Measurements from ENCODE around the gene CAPRIN1. TPM values are rescaled to one million over a fixed set of nuclear protein-coding genes. Genes with fewer than 3 reads are reported as not detected.

CAPRIN1 gene
- total and polyA plus RNA-seq, 2 of the 8 experiments (the other 6 are each of a cell fraction or from before 2014, with no cell fraction given), result 221 to 317 TPM

GRCh38 chr11:34075178-34075820, 23.8 kb downstream of the CAPRIN1 start:
- H2BK20ac ChIP-seq (ENCODE audit: low read length), result no peak overlapping the region
- peaks cover 42 to 88% (median 76%) of the 10 kb centered on the region in 4 experiments for H3K36me3 ChIP-seq (ENCODE audit: control insufficient read depth in 2 of 4, insufficient read depth in 4 of 4, low read length in 3 of 4)
- H3K14ac ChIP-seq (ENCODE audit: insufficient read length), result no peak overlapping the region
- no peak overlapping the region for H2BK12ac ChIP-seq (ENCODE audit: low read depth, low read length)
- no peak overlapping the region for H4K5ac ChIP-seq (ENCODE audit: insufficient read length, low read depth, low read length)
- H3K9ac ChIP-seq (replicated peaks in 1 of 4; ENCODE audit: extremely low read depth in 1 of 4, low read depth in 3 of 4, low read length in 3 of 4), result no peak overlapping the region
- no peak overlapping the region for H3K27ac ChIP-seq (ENCODE audit: low read depth, low read length)
- no peaks in the 10 kb centered on the region for H3K23me2 ChIP-seq (ENCODE audit: low read depth, low read length)
- FAIRE-seq (no peak), DNase-seq (ENCODE audit: low read depth in 1 of 2, low spot score in 2 of 2) (no peak)
- H3K56ac ChIP-seq (replicated peaks; ENCODE audit: insufficient read length, low read depth, low read length), result no peak overlapping the region
- no peak overlapping the region for H3K18ac ChIP-seq (ENCODE audit: extremely low read depth, low read length)
- WGBS, 2 experiments (ENCODE audit: extremely low coverage in 1 of 2, insufficient coverage in 1 of 2, insufficient read length in 1 of 2, insufficient replicate concordance in 2 of 2, low coverage in 1 of 2, low lambda C conversion rate in 2 of 2, missing lambda C conversion rate in 1 of 2), result 84% methylated on average over 2 of the region's 2 CpGs; no CpG with 5 or more reads in 1 of the 2 experiments
- no peak overlapping the region for H2AK5ac ChIP-seq (ENCODE audit: low read depth, low read length)
- peaks cover 2 to 86% of the 10 kb centered on the region in 2 experiments; a peak in 3 of 4 replicates for H3K79me2 ChIP-seq (ENCODE audit: control insufficient read depth in 1 of 2, insufficient read depth in 2 of 2, low read length in 2 of 2)
- no peak overlapping the region for H2BK120ac ChIP-seq (replicated peaks; ENCODE audit: low read depth, low read length)
- H3K4ac ChIP-seq (replicated peaks; ENCODE audit: insufficient read length, low read depth, low read length), result no peak overlapping the region
- POLR2A ChIA-PET (ENCODE audit: partially characterized antibody), result interaction anchor here (1.2 to 16.5 kb wide), 4 partner anchors 10 to 21 kb away, joined by 4 to 176 read pairs (median 26); partner anchors contain the start of gene CAPRIN1
- no peak overlapping the region for H3K4me3 ChIP-seq (ENCODE audit: extremely low read depth in 1 of 4, insufficient read depth in 2 of 4, low read depth in 3 of 4, low read length in 4 of 4)
- H3K4me2 ChIP-seq (ENCODE audit: insufficient read depth in 1 of 2, low read depth in 2 of 2, low read length in 2 of 2), result no peak overlapping the region
- no peaks in the 10 kb centered on the region for H3K27me3 ChIP-seq (replicated peaks in 1 of 4; ENCODE audit: control insufficient read depth in 3 of 4, extremely low read depth in 1 of 4, insufficient read depth in 3 of 4, low read length in 3 of 4)
- H3K23ac ChIP-seq (ENCODE audit: insufficient read length), result no peak overlapping the region
- H4K91ac ChIP-seq (replicated peaks; ENCODE audit: insufficient read length, low read length), result no peak overlapping the region
- H3K79me1 ChIP-seq (ENCODE audit: low read depth, low read length), result no peaks in the 10 kb centered on the region
- H3K9me3 ChIP-seq (ENCODE audit: insufficient read depth in 2 of 2, low read depth in 1 of 2, low read length in 1 of 2), result no peaks in the 10 kb centered on the region
- H2BK5ac ChIP-seq (ENCODE audit: low read depth, low read length), result no peak overlapping the region
- no peaks in the 10 kb centered on the region for H3K4me1 ChIP-seq (replicated peaks in 1 of 4; ENCODE audit: control insufficient read depth in 3 of 4, insufficient read depth in 4 of 4, low read length in 3 of 4)
- no peak overlapping the region for H4K8ac ChIP-seq (ENCODE audit: extremely low read depth, insufficient read depth, low read length)
- CTCF ChIA-PET (ENCODE audit: partially characterized antibody), result interaction anchor here (1.0 to 1.9 kb wide), 2 partner anchors 8 to 267 kb away, joined by 3 to 12 read pairs; no protein-coding TSS in a partner anchor
- H2AFZ ChIP-seq (ENCODE audit: low read length), result no peak overlapping the region
- H4K20me1 ChIP-seq (replicated peaks in 1 of 2; ENCODE audit: control insufficient read depth in 1 of 2, insufficient read depth in 2 of 2, low read length in 2 of 2), result peaks cover 2 to 15% of the 10 kb centered on the region in 2 experiments
- H2BK15ac ChIP-seq (ENCODE audit: low read length), result no peak overlapping the region
- TF ChIP-seq SIN3A (conservative IDR thresholded peaks at IDR 0.05 in 1 of 2, IDR thresholded peaks at IDR 0.05 in 1 of 2; ENCODE audit: low read depth in 1 of 2, low read length in 2 of 2) (no peak), SIX5 (IDR thresholded peaks at IDR 0.05; ENCODE audit: low read depth, low read length) (no peak), RAD21 (IDR thresholded peaks at IDR 0.05 in 1 of 2, conservative IDR thresholded peaks at IDR 0.05 in 1 of 2; ENCODE audit: low read depth in 2 of 2, low read length in 2 of 2) (no peak), USF2 (IDR thresholded peaks at IDR 0.05; ENCODE audit: low read length) (no peak)
